Gastroesophageal sphincter (tissue), 4 donors: Measurements from ENCODE around the gene INTS2. TPM values are rescaled to one million over a fixed set of nuclear protein-coding genes. Genes with fewer than 3 reads are reported as not detected.
"Not testable (repeated sequence)": the region's sequence is repeated elsewhere in the genome, so short reads cannot be mapped to it uniquely, and the experiment has no call there.

ENCODE experiments used
- ATAC-seq: fragments of 150-250 bp; one replicate; pipeline ENCODE4 v1.9.1; 2016; ENCODE audit warnings: mild to moderate bottlenecking, moderate library complexity
- H3K27ac ChIP-seq, 4 donors: fragments of 200-600 bp; sonication (generic) in 3 of 4; 1 replicate in 3 of 4; 2 replicates in 1 of 4; pipeline ENCODE4 v1.5.1; 2016 to 2019
- H3K27me3 ChIP-seq: fragments of 200-600 bp; sonication (generic); one replicate; pipeline ENCODE4 v1.5.1; 2019
- H3K36me3 ChIP-seq, 2 donors: fragments of 200-600 bp; sonication (generic); one replicate each; pipeline ENCODE4 v1.5.1; 2019; ENCODE audit warnings: control low read depth in 1 of 2
- H3K4me1 ChIP-seq, 3 donors: fragments of 200-600 bp; sonication (generic); 1 replicate in 2 of 3; 2 replicates in 1 of 3; pipeline ENCODE4 v1.5.1; 2016 to 2019; ENCODE audit warnings: control low read depth in 2 of 3
- H3K4me3 ChIP-seq, 2 donors: fragments of 200-600 bp; sonication (generic); one replicate each; pipeline ENCODE4 v1.5.1; 2019; ENCODE audit warnings: mild to moderate bottlenecking in 1 of 2, moderate library complexity in 1 of 2
- H3K9me3 ChIP-seq, 3 donors: fragments of 200-600 bp; sonication (generic); one replicate each; pipeline ENCODE4 v1.5.1; 2017 to 2019; ENCODE audit warnings: control low read depth in 2 of 3
- EP300 ChIP-seq: sonication (generic); formaldehyde crosslinking; IDR thresholded peaks from one replicate; pipeline ENCODE4 v1.6.1; 2017; ENCODE audit warnings: antibody characterized with exemption, mild to moderate bottlenecking
- POLR2A ChIP-seq, 2 donors: fragments of 450-650 bp; IDR thresholded peaks; one replicate each; pipeline ENCODE4 v1.6.1; 2017; ENCODE audit warnings: antibody characterized with exemption in 2 of 2, mild to moderate bottlenecking in 2 of 2, moderate library complexity in 1 of 2
- POLR2AphosphoS5 ChIP-seq: sonication (generic); formaldehyde crosslinking; IDR thresholded peaks from one replicate; pipeline ENCODE4 v1.6.1; 2017; ENCODE audit warnings: antibody characterized with exemption
- WGBS, 2 donors: methylation state at CpG; one replicate each; pipeline ENCODE4 v1.1.5; 2018; ENCODE audit warnings: low coverage in 1 of 2; 5-methylcytosine and 5-hydroxymethylcytosine counted together
- total RNA-seq, 4 donors: library from RNA; depleted of rRNA; stranded (reverse); fragments of >200 nt; gene quantifications; one replicate each; pipeline ENCODE4 v1.1.0, GENCODE V29; 2016
- TF ChIP-seq, protein P1 (sequence below), 4 experiments: fragments of 200-600 bp in 2 of 4; fragments of 450-650 bp in 2 of 4; sonication (generic) in 1 of 4; IDR thresholded peaks; one replicate each; pipeline ENCODE4 v1.5.1; 2017 to 2019; ENCODE audit warnings: antibody characterized with exemption in 4 of 4, mild to moderate bottlenecking in 2 of 4, moderate library complexity in 2 of 4

INTS2 gene
- total RNA-seq, 4 donors from 2014 or later = 11.3 to 16.9 (median 14.8) TPM

DNA sequence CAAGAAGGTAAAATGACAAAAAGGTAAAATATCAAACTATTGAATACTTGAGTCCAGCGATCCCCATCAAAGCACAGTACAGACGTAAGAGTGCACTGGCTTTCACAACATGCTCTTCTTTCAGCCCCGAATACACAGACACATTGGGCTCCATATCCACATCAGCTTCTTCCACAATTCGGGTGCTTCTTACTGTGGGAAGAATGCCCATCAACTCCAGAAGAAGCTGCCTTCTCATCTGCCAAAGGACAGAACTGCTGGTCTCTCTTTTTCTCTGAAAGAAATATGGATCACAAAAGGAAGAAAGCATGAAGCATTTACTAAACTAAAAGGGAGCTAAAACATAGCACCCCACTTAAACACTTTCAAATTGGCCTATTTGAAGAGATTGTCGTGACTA is 20.4 kb downstream of the INTS2 start:
- Histone ChIP-seq H3K27ac (no peak overlapping the region), H3K27me3 (no peaks in the 10 kb centered on the region), H3K36me3 (peaks cover 11 to 100% of the 10 kb centered on the region in 2 donors), H3K9me3 (no peaks in the 10 kb centered on the region), H3K4me3 (no peak overlapping the region), H3K4me1 (no peaks in the 10 kb centered on the region)
- ATAC-seq = no peak
- TF ChIP-seq, protein P1, sequence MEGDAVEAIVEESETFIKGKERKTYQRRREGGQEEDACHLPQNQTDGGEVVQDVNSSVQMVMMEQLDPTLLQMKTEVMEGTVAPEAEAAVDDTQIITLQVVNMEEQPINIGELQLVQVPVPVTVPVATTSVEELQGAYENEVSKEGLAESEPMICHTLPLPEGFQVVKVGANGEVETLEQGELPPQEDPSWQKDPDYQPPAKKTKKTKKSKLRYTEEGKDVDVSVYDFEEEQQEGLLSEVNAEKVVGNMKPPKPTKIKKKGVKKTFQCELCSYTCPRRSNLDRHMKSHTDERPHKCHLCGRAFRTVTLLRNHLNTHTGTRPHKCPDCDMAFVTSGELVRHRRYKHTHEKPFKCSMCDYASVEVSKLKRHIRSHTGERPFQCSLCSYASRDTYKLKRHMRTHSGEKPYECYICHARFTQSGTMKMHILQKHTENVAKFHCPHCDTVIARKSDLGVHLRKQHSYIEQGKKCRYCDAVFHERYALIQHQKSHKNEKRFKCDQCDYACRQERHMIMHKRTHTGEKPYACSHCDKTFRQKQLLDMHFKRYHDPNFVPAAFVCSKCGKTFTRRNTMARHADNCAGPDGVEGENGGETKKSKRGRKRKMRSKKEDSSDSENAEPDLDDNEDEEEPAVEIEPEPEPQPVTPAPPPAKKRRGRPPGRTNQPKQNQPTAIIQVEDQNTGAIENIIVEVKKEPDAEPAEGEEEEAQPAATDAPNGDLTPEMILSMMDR (IDR thresholded peaks at IDR 0.05) = no peak
- TF ChIP-seq POLR2AphosphoS5 (no peak), POLR2A (IDR thresholded peaks at IDR 0.05) (no peak)
- 76 to 90% methylated on average over 5 of the region's 5 CpGs for WGBS, 2 donors

DNA sequence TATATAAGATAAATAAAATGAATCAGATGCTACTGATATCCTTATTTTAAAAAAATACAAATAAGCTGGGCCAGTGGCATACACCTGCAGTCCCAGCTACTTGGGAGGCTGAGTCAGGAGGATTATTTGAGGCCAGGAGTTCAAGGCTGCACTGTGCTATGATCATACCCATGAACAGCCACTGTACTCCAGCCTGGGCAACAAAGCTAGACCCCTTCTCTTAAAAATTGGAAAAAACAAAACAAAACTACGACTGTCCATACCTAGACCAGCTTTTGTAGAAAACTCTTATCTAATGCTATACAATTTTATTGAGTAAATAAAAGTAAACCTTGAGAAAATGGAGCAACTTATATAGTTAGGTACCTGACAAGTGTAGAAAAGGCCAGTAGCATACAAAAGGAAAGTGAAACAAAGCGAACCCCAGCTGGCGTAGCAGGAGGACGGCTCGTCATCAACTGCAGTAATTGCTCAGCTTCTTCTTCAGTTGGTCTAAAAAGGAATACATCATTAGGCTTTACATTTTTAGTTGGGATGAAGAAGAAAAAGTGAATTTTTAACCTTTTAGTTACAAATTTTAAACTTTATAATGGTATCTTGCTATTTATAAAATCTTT is 23.6 kb downstream of the INTS2 start:
- WGBS, 2 donors = 97 to 98% methylated on average over 5 of the region's 5 CpGs
- peaks cover 11 to 96% of the 10 kb centered on the region in 2 donors for H3K36me3 ChIP-seq
- H3K4me3 ChIP-seq = no peak overlapping the region

GRCh38 chr17:61903251-61903650 is 24.5 kb downstream of the INTS2 start:
- ATAC-seq = no peak
- TF ChIP-seq, protein P1 (IDR thresholded peaks at IDR 0.05) = no peak
- TF ChIP-seq POLR2A (IDR thresholded peaks at IDR 0.05) = no peak
- TF ChIP-seq EP300 = no peak
- no peak for TF ChIP-seq POLR2AphosphoS5

More for the DNA sequence above, 23.6 kb downstream of the INTS2 start:
- ATAC-seq = no peak
- Histone ChIP-seq H3K27me3 (no peaks in the 10 kb centered on the region), H3K27ac (no peak overlapping the region), H3K9me3 (no peaks in the 10 kb centered on the region), H3K4me1 (no peaks in the 10 kb centered on the region)
- TF ChIP-seq POLR2A (IDR thresholded peaks at IDR 0.05) (no peak), POLR2AphosphoS5 (no peak), EP300 (no peak)
- TF ChIP-seq, protein P1 (IDR thresholded peaks at IDR 0.05) = no peak

GRCh38 chr17:61897548-61898180 is 30.1 kb downstream of the INTS2 start:
- Histone ChIP-seq H3K9me3 (no peaks in the 10 kb centered on the region), H3K36me3 (peaks cover 0 to 88% of the 10 kb centered on the region in 2 donors)
- TF ChIP-seq POLR2AphosphoS5 (no peak), POLR2A (IDR thresholded peaks at IDR 0.05) (no peak), EP300 (no peak)
- TF ChIP-seq, protein P1 (IDR thresholded peaks at IDR 0.05) = no peak

More at GRCh38 chr17:61903251-61903650, 24.5 kb downstream of the INTS2 start:
- Histone ChIP-seq H3K9me3 (no peaks in the 10 kb centered on the region), H3K4me3 (no peak overlapping the region), H3K27ac (no peak overlapping the region), H3K4me1 (no peaks in the 10 kb centered on the region), H3K27me3 (no peaks in the 10 kb centered on the region), H3K36me3 (peaks cover 11 to 96% of the 10 kb centered on the region in 2 donors)
- 94% methylated on average over 3 of the region's 3 CpGs; no CpG with 5 or more reads in 1 of the 2 donors for WGBS, 2 donors

GRCh38 chr17:61895391-61895790 is 32.4 kb downstream of the INTS2 start:
- WGBS, 2 donors = 31 to 68% methylated on average over 2 of the region's 2 CpGs
- no peak overlapping the region for H3K27ac ChIP-seq
- H3K4me3 ChIP-seq = no peak overlapping the region
- peaks cover 0 to 91% of the 10 kb centered on the region in 2 donors for H3K36me3 ChIP-seq
- no peaks in the 10 kb centered on the region for H3K9me3 ChIP-seq
- ATAC-seq = no peak
- no peaks in the 10 kb centered on the region for H3K4me1 ChIP-seq
- H3K27me3 ChIP-seq = no peaks in the 10 kb centered on the region
- TF ChIP-seq, protein P1 (IDR thresholded peaks at IDR 0.05) = no peak

More at GRCh38 chr17:61897548-61898180, 30.1 kb downstream of the INTS2 start:
- no peaks in the 10 kb centered on the region for H3K27me3 ChIP-seq
- H3K4me1 ChIP-seq = no peaks in the 10 kb centered on the region
- H3K4me3 ChIP-seq = no peak overlapping the region
- no peak for ATAC-seq
- H3K27ac ChIP-seq = no peak overlapping the region
- whole genome bisulfite sequencing, 2 donors = 86 to 100% methylated on average over 2 of the region's 2 CpGs

- WGBS, 2 donors = 82 to 84% methylated on average over 5 of the region's 5 CpGs
- not testable (repeated sequence) for ATAC-seq, H3K4me3 ChIP-seq, H3K27me3 ChIP-seq, H3K9me3 ChIP-seq, H3K4me1 ChIP-seq, H3K27ac ChIP-seq
- peaks cover 0 to 91% of the 10 kb centered on the region in 2 donors for H3K36me3 ChIP-seq
Observed at GRCh38 chr17:61894310-61894709, 33.5 kb downstream of the INTS2 start.

- not testable (repeated sequence) for H3K4me1 ChIP-seq, H3K27me3 ChIP-seq, ATAC-seq, H3K9me3 ChIP-seq, H3K27ac ChIP-seq, H3K4me3 ChIP-seq
- WGBS, 2 donors = 98 to 100% methylated on average over 3 to 4 of the region's 6 CpGs
- H3K36me3 ChIP-seq = peaks cover 0 to 93% of the 10 kb centered on the region in 2 donors
Observed at GRCh38 chr17:61887733-61888132, 40.0 kb downstream of the INTS2 start.
